Stimulated activated CD8-positive, alpha-beta memory T cell treated with anti-CD3 and anti-CD28 coated beads, Interleukin-12 subunit alpha, Interleukin-12 subunit beta, amount 100 ng/mL, for 4 hours (primary cell): Measurements from ENCODE around the gene PELI2.

Experiments used
- DNase-seq: peaks from one replicate; pipeline ENCODE4 v3.0.0-alpha.2; 2020; ENCODE audit warnings: low read depth

Gene PELI2

DNA sequence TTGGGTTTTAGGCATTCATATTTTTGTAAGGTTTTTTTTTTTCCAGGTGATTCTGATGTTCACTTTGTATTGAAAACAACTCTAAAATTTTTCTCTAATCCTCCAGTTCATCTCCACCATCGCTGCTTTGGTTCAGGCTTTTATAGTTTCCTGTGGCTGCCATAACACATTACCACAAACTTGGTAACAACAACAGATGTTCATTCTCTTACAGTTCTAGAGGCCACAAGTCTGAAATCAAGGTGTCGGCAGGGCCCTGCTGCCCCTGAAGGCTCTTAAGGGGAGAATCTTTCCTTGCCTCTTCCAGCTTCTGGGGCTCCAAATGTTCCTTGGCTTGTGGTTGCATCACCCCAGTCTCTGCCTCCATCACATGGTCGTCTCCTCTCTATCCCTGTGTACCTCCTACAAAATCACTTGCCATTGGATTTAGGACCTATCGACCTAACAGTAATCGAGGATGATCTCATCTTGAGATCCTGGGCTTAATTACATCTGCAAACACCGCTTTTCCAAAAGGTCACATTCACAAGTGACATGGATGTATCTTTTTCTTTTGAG is 55.2 kb downstream of the PELI2 start:
- DNase-seq, result no peak

DNA sequence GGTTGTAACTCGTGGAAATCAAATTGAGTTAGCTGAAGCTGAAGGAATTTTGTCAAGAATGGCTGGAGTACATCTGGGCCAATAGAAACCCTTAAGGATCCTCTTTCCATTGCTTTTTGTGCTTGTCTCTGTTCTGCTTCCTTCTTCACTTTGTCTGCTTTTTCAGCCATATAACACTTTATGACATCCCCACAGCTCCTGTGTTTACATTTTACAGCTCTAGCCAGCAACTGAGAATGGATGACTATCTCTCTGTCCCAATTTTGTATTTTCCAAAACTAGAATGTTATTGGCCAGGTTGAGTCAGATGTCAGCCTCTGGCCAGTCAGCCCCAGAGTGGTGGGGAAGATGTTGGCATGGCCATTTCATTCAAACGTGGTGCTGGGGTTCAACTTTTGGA is 57.6 kb downstream of the PELI2 start:
- DNase-seq, result no peak

DNA sequence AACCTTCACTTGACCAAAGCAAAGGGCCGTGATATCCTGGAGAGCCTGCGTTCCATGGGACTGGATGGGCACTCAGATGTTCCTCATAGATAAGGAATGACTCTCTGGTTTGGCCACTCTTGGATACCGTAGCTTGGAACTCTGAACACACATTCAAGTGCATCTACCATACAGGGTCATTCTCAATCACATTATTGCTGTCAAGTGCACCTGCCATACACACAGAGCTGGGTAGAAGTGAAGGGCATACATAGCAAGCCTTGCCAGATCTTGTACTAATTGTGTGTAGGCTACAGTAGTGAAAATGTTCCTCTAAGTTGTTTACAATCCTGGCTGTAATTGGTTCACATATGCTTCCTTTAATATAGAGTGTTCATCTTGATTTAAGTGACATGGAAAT is 58.3 kb downstream of the PELI2 start:
- no peak for DNase-seq

DNA sequence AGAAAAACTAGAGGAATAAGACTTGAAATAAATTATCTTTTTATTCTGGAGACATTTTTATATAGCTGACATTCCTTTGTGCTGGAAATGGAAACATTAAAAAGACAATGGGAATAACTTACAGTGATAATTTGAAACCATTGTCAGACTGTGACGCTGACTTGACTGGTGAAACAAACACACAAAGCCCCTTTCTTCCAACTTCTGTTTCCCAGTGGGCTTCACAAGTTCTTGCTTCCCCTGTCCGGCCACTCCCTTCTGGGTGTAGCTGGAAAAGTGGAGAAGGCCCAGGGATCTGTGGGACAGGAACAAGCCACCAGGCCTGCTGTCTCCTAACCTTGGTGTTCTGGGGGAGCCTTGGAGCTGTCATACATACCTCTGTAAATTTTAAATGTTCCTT is 58.8 kb downstream of the PELI2 start:
- DNase-seq, result no peak

DNA sequence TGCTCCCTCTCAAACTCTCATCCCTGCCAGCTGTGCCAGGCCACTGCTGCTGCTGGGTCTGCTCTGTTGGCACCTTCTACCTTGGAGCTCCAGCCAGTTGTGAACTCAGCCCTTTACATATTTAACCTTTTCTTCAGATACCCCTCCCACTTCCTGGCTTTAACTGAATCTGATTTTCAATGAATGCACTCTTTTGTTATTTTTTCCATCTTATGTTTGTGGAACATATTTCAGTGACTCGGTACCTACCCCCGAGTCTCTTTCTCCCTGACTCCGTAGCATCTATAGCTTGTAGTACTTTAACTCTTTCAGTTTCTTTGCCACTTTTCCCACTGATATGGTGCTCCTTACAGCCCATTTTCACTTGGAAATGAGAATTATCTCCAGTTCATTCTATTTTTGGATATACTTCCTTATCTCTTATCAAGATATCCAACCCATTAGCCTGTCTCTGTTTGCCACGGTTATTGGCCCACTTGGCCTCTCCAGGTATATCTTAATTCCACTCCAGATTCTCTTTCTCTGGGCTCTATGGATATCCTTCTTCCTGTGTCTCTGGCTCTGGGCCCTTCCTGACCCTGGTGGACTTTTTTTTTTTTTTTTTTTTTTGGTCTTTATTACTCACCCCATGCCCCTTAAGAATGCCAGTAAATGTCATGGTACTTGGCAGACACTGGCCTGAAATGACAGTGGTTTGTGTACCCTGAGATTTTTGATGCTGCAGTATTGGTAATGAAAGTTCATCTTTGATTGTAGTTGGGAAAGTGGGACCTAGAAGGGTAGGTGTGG is 62.7 kb downstream of the PELI2 start:
- DNase-seq, result no peak

DNA sequence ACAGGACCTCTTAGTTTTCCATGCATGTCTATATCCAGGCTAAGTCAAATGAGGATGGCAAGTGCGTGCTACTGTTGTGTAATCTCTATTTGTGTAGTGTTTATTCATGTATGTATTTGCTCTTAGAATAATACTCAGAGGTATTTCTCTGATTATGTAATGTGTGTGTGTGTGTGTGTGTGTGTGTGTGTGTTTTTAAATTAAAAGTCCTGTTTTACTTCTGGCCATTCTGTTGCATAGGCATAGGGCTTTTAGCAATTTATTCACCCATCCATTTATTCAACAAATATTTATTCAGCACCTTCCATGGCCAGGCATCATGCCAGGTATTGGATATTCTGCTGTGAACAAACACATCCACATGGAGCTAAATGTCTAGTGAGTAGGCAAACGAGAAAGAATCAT is 63.5 kb downstream of the PELI2 start:
- no peak for DNase-seq

DNA sequence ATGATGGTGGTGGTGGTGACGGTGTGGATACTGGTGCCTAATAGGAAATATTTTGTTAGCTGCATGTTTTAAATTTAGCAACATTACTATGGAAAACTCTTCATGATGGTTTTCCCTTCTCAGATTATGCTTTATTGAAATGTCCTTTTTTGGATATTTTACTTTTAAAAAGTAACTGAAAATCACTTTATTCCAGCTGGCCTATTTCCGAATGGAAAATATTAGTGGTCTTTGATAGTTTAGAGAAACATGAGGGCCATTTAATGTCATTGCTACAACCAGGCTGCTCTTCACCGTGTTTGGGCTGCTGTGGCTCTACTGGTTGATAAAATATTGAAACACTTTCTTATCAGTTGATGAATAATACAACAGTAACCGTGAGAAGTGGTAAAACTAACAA is 64.2 kb downstream of the PELI2 start:
- DNase-seq, result no peak

DNA sequence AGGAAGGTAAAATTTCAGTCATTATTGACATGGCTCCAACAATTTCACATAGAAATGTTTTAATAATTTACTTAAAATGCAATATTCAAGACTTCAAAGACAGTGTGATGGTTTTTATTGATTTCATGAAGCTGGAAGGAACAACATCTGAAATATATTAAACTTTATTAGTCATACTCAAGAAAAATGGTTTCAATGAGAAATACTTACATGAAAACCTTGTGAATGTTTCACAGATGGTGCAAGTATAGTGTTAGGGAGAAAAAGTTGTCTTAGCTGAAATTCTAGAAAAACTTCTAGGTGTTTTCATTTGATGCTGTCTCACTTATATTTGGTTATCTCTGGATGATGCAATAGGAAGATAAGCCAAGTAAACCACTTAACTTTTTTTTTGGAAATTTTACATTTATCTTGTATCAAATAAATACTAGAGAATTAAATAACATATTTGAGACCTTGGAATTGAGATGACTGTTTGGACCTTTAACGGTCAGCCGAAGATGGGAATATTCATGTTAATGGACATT is 65.5 kb downstream of the PELI2 start:
- DNase-seq, result no peak

DNA sequence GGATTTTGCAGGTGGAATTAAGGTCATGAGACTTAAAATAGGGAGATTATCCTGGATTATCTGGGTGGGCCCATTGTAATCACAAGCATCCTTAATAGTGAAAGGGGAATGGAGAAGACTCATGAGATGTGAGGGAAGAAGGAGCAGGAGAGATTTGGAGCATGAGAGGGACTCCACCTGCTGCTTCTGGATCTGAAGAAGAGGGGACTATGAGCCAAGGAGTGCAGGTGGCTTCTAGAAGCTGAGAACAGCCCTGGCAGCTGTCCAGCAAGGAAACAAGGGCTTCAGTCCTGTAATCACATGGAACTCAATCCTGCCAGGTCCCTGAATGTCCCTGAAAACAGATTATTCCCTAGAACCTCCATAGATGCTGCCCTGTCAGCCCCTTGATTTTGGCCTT is 67.8 kb downstream of the PELI2 start:
- DNase-seq, result no peak

DNA sequence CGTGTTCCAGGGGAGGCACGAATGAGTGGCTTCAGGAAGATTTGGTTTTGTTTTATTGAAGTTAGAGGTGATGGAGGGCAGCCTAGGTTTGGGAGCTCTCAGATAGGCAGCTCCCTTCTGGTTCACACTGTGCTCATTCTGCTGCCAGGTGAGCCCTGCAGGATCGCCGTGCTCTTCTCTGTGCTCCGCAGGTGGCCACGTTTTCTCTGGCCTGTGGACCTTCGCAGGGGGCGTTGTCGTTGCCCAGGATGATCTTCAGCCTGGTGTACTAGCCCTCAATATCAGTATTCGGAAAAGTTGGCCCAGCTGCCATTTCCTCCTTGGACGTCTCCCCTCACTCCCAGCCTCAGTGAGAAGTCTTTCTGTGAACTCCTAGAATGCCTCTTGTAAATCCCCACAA is 69.5 kb downstream of the PELI2 start:
- DNase-seq, result no peak

DNA sequence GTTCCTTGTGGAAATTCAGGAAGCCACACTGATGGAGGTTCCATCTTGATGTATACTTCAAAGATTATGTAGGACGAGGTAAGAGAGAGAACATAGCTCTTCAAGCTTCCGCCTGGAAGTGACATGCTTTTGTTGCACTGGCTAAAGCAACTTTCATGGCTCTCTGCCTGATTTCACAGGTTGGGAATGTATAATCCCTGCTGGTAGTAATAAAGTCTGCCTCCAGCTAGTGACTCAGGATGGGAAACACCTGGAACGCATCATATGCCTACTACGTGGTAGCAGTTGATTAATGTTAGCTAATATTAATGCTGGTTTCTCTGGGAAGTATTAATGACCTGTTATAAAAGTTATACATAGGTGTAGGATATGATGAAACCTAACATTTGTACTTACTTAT is 71.1 kb downstream of the PELI2 start:
- DNase-seq, result no peak

DNA sequence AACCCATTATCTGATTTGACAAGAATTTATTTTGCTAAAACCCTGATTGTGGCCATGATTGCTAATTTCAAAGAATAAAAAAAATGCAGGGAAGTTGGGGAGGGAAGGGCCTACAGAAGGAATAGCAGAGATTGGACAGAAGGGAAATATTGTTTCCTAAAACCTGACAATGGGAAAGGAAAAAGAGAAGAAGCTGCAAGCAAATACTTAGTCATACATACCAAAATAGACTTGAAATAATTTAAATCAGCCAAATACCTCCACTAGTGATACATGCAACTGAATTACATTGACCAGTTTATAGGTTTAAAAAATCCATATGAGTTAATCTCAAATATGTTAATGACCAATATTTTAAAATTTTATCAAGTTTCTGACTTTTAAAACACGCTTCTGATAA is 75.1 kb downstream of the PELI2 start:
- DNase-seq, result no peak

DNA sequence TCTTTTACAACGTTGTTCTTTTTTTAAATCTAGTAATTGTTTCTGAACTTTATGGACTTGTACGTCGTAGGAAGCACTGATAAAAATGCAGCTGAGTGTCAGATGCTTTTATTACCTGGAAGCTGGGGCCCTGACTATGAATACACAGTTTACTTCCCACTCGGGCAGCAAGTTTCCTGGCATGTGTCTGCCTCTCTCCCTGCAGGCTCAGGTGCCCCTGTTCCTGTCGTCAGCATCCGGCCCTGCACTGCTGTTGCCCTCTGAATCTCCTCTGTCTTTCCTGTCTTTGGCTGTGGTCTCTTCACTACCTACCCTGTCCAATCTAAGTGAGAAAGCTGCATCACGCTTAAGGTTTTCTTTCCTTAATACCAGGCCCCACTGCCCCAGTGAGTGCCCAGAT is 75.8 kb downstream of the PELI2 start:
- DNase-seq, result no peak

DNA sequence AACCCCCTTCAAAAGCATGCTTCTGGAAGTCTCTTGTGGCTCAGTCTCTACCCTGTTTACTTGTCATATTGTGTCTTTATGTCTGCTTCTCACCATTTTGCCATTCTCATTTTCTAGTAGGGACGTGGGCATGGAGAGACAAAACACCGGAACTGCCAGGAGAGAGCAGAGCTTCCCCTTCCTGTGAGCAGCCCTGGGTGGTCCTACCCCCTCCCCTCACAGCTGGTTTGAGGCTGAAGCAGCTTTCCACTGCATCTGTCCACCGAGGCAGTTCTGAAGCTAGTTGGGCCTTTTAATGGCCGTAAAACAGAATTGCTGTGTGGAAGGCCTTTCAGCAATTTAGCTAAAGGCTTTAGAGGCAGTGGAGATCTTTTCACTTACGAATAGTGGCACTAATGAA is 77.0 kb downstream of the PELI2 start:
- no peak for DNase-seq

DNA sequence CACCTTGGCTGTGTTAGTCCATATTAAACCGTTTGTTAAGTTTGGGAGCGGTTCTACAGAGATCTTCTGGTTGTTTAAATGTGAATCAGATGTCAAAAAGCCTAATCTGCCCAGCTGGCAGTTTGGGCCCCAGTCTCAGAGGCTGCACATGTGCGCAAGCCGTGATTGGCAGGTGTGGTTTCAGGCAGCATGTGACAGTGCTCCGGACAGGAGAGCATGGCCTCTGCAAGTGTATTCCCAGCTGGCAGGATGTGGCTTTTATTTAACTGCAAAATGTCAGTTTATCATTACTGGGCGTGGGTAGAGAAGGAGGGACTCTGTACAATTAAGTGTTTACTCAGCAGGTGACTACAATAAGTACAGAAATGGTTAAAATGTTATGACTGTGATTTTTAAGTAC is 77.5 kb downstream of the PELI2 start:
- DNase-seq, result no peak

DNA sequence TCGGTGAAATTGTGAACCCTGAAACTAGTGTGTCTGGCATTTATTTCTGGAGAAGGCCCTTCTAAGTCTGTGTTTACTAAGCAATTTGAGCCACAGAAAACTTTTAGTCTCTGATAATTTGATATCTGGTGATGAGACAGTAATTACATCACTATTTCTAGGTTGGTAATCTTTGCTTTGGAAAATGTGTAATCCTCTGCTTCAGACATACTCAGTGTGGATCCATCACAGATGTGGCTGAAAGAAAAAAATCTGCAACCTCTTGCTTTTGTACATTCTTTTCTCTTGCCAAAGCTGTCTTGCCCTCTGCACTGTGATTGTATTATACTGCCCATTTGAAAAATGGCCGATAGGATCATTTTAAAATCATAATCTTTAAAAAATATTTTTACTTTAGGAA is 78.1 kb downstream of the PELI2 start:
- no peak for DNase-seq

DNA sequence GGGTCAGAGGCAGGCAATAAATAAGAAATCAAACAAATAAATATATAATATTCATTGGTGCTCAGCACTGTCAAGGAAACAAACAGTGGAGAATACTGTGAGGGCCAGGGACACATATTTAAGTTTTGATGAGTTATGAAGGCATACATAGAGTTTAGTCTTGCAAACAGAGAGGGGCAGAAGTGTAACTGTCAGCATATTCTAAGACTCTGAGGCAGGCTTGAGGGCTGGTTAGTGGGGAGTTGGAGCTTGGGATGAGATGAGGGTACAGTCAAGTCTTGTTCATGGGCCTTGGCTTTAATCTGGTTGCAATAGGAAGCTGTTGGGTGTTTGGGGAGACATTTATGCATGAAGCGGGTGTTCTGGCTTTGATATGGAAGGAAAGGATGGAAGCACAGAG is 78.9 kb downstream of the PELI2 start:
- no peak for DNase-seq

DNA sequence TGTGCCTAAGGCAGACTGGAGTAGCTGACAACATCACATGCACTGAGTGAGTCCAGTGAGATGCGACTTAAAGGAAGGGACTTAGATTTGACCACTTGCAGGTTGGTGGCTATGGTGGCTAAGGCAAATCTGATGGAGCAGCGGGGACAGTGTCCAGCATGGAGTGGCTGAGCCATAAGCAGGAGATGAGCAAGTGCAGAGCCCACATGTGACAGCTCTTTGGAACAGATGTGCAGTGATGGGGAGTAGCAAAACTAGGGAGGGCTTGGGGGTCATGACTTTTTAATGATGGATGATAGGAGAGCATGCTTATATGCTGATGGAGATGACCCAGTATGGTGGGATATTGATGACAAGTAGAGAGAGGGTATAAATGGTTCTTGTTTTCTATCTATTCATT is 80.2 kb downstream of the PELI2 start:
- DNase-seq, result no peak

DNA sequence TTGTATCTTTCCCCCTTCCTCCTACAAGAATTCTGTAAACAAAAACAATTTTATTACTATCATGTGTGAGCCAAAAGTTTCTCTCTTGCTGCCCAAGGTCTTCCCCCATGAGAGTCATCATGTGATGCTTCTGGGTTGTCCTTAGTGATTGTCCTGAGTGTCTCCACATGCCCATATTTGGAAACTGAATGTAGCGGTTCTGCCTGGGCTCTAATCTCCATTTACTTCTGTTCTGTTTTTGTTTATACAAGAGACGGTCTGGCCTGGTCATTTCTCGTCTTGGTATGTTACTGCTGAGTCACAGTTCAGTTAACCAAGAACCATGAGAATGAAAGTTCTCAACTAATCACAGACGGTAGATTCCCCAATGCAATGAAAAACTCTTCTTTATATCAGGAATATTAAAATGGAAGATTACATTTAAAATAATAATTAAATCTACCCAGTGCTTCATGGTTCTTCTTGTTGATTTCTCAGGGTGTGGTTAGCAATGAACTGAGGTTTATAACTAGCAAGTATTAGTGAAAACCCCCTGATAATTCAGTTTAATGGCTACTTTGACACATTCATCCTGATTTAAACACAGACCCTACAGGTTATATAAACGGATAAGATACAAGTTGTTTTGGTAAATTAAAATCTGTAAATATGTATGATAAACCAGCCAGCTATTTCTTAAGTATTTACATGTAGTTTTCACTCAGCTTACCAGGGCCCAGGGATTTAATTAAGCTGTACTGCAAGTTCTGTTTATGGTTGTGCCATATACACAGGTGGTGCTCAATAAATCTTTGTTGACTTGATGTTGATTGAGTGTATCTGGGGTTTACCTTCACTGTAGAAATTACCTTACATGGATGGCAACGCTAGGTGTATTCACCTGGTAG is 81.1 kb downstream of the PELI2 start:
- DNase-seq, result no peak

DNA sequence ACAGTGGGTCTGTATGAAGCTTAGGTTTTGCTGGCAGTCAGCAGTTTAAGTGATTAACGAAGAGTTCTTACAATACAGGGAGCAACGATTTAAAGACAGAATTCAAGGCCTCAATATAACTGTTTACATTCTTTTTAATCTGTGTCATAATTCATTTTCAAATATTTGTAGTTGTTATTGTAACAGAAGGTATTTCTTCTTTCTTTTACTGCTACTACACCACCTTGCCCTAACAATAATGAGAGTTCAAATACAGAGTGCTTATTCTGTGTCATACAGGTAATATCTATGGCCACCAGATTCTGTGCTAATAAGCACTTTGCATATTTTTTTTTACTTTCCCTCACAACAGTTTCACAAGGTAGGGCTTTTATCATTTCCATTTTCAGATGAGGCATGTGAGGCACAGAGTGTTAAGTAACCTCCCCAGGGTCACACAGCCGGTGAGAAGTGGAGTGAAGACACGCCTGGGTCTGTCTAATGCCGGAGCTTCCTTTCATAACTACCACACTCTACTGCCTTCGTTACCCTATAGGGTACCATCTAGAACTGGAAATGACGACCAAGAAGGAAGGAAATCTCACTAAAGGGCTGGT is 81.9 kb downstream of the PELI2 start:
- no peak for DNase-seq

DNA sequence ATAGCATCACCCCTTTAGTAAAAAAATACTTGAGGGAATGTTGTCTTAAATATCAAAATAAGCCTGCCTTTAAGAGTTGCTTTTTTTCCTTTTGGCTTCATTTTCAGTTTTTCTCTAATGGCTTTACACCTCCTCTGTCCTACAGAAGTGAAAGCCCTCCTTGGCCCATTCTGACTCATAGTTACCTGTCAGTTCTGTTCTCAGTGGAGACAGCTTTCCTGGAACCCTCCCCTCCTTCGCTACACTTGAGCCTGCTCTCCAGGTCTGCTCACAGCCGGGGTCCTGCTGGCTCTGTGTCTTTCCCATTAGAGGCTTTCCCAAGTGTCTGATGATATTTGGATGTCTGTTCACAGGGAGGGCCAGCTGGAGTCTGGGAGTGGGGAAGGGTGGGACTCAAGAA is 84.0 kb downstream of the PELI2 start:
- no peak for DNase-seq

DNA sequence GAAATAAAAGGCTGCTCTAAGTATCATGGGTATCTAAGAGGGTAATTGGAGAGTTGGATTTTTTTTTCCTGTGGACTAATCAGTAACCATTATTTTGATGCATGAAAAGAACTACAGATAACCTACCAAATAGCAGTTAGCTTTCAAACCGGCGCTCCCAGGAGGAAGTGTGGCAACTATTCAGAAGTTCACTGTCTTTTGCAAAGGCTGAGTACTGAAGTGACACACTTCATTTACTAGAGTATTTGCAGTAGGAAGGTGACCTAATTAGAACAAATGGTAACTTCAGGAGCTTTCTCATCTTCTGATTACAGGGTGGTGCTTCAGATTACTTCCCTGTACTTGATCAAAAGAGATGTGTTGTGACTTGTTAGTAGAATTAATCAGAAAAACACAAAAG is 87.7 kb downstream of the PELI2 start:
- no peak for DNase-seq

DNA sequence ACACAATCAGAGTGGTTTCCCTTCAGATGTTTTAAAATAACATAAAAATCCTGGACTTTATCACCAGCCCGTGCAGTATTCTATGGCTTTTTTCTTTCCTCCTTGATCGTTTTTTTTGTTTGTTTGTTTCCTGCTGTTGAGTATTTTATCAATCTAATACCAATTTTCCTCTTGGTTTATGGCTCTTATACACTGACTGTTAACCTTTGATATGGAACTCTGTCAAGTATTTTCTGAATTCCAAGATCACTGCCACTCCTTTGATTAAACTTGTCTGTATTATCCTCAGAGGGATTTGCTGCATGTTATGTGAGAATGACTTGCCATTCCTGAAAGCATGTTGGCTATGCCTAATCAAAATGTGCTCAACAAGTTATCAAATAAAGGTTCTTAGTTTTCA is 88.4 kb downstream of the PELI2 start:
- no peak for DNase-seq
